HG03439 (cell line): ENCODE results near the gene PAK1.
"Not testable (repeated sequence)": the region's sequence is repeated elsewhere in the genome, so short reads cannot be mapped to it uniquely, and the experiment has no call there.

ENCODE experiments used
- ATAC-seq: cut with Tn5 transposase; IDR thresholded peaks from one replicate; pipeline ENCODE4 v1.9.1; 2021; ENCODE audit warnings: mild to moderate bottlenecking, moderate library complexity; ENCODE audit not compliant: unreplicated experiment

The PAK1 gene

DNA sequence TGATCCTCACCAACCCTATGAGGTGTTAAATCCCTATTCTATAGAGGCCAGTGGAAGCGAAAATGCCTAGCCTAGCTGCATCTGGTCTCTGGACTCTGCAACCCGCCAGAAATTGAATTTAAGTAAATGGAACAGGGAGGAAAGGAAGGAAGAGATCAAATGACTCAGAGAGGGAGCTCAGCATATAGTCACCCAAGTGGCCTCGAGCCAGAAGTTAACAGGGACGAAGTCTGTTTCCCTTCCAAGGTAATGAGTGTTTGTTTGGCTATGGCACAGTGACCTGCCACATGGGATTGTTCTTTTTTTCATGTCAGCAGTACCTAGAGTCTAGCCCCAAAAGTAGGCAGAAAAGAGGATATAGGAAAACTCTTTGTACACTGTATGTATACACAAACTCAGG, 66.3 kb downstream of the PAK1 start:
- ATAC-seq = no peak

DNA sequence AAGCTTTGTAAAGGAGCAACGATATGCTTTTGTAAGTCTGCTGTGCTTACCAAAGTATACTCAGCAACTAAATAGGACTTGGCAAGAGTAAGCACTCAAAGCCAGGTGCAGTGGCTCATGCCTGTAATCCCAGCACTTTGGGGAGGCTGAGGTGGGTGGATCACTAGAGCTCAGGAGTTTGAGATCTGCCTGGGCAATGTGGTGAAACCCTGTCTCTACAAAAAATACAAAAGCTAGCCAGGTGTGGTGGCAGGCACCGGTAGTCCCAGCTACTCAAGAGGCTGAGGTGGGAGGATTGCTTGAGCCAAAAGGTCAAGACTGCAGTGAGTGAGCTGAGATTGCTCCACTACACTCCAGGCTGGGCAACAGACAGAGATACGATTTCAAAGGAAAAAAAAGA, 67.5 kb downstream of the PAK1 start:
- no peak for ATAC-seq

DNA sequence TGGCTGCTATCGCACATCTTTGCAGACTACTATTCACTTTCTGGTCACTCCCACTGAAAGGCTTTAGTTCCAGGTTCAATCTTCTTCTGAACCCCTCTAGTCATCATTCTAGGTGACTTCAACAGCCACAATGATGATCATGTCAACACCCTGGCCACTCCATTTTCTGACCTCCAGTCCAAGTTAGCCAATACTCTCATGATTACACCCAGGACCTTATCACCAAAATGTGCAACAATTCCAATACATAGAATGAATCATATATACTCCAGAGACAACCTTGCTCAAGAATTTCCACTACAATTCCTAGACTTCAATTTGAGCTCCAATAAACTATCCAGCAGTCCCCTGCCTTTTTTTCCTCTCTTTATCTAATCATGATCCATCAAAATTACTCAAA, 70.7 kb downstream of the PAK1 start:
- ATAC-seq = no peak

GRCh38 chr11:77402218-77402556, 71.7 kb downstream of the PAK1 start:
- ATAC-seq = no peak

DNA sequence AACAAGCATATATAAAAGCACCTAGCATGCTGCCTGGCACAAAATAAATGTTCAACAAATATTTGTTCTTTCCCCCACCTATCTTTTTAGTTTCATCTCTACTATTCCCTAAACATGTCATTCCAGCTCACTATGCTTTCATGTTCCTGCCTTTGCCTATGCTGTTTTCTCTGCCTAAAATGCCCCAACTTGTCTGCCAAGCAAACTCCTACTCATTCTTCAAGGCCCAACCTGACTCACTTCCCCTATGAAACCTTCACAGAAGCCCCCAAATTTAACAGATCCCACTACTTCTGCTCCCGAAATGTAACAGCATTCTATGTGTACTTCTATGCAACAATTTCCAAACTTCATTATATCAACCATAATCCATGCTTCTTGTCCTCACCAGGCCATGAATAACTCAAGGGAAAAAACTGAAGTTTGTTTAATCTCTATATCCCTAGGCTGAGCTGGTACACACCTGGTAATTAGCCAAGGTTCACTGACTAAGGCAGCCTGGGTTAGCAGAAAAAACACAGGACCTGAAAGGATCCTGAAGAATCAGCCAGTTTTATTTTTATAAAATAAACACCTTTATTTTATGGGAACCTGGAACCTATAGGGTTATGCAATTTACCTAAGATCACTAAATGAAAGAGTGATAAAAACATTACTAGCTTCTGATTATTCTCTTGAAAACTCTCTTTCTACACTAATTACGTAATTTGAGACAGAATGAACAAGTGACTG, 72.2 kb downstream of the PAK1 start:
- no peak for ATAC-seq

GRCh38 chr11:77400775-77401449, 73.0 kb downstream of the PAK1 start:
- ATAC-seq = no peak

DNA sequence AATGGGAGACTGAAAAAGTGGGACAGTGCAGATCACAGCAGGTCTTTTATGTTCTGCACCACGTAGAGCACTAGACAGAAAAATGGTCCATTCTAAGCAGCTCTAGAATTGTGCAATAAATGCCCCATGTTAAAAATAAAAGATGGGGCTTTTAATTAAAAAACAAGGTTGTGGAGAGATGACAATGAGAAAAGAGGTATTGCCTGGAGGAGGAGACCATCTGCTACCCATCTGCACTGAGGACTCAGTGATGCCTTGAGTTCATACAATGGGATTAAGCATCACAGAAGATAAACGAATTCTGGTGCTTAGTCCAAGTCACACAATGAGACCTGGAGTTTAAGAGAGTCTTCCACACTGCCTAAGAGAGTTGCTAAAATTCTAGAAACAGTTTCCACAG, 73.6 kb downstream of the PAK1 start:
- no peak for ATAC-seq

- ATAC-seq = no peak
Observed at GRCh38 chr11:77397631-77398030, 76.3 kb downstream of the PAK1 start.

DNA sequence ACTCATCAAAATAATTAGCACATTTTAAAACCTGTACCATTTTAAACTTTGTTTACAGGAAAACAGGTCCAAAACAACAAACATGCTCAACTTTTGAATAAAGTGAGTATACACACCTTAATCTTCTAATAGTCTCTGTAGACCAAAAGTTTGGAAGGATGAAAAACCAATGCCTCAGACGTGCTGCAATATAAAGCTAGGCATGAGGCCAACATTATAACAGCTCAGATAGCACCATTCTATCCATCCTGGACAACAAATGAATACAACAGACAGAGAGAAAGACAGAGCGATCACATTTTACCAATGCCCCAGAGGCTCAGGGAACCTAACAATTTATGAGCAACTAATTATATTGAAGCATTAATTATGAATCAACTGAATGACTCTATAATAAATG, 77.0 kb downstream of the PAK1 start:
- ATAC-seq = no peak

- no peak for ATAC-seq
Observed at GRCh38 chr11:77396305-77396704, 77.6 kb downstream of the PAK1 start.

DNA sequence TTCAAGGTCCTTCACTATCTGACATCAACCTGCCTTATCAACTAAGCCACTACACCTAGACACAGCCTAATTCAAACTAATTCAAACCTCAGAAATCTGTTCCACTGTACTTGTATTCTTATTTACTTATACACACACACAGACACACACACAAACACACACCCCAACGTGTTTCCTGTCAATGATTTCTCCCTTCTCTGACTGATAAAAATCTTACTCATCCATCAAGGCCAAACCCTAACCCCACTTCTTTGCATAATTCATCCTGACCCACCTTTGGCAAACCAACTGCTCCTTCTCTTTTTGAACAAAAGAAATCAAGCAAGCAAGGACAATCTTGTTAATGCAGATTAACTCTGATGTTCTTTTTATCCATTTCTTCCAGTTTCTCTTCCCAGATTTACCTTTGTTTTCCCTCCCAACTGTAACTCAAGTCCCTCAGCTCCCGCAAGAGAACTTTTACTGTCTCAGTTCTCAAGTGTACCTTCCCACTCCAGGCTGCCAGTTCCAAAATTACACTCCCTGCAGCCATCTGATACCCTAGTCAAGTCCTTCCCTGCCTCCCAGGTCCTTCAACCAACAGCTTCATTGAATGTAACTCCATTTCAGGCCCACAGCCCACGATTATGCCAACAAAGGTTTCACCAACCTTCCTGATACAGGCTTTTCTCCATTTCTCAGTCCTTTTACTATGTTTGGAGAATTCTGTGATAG, 78.3 kb downstream of the PAK1 start:
- ATAC-seq = no peak

GRCh38 chr11:77392842-77393241, 81.1 kb downstream of the PAK1 start:
- ATAC-seq = no peak

GRCh38 chr11:77387701-77388100, 86.2 kb downstream of the PAK1 start:
- ATAC-seq = no peak

- ATAC-seq = no peak
Observed at GRCh38 chr11:77386178-77386577, 87.7 kb downstream of the PAK1 start.

GRCh38 chr11:77385255-77385771, 88.6 kb downstream of the PAK1 start:
- not testable (repeated sequence) for ATAC-seq

GRCh38 chr11:77384571-77384970, 89.3 kb downstream of the PAK1 start:
- ATAC-seq = no peak

DNA sequence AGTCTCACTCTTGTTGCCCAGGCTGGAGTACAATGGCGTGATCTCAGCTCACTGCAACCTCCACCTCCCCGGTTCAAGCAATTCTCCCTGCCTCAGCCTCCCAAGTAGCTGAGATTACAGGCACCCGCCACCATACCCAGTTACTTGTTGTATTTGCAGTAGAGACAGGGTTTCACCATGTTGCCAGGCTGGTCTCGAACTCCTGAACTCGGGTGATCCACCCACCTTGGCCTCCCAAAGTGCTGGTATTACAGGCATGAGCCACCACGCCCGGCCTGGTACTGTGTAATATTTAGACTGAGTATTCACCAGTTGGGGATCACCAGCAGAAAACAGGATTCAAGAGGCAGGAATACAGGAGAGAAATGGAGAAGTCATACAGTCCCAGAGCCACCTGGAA, 90.5 kb downstream of the PAK1 start:
- not testable (repeated sequence) for ATAC-seq

DNA sequence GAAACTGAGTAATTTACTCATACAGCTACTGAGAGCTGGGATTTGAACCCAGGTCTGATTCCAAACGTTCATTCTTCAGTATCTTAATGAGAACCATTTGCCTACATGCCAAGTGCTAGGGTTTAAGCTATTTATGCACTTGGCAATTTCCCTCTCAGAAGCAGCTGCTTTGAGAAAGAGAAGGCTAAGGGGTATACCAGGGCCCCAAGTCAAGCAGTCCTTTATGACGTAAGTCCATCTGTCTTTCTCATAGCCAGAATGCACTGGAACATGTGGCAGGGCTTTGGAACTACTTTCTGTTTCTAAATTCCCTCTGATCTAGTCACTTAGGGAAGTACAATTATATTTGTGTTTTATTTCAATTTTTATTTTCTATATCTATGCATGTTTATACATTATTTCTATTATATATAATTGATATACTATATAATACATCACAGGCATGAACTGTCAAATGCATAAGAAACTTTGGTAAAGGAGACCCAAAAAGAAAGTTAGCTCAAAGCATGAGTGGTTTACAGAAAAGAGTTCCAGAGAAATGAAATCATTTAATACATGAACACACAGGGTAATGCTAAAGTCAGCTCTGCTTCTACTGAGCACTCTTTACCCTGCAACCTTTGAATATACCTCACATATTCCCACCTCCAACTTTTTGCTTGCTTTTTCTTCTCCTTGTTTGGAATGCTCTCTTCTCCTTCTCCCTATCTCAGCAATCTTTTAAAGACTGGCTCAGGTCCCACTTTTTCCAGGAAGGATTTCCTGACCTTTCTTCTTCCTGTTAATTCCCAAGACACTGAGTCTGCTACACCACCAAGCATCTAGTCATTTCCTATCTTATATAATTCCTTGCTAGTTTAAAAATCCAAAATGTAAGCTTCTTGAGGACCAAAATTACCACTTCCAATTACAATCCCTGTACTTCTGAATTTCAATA, 91.9 kb downstream of the PAK1 start:
- no peak for ATAC-seq

DNA sequence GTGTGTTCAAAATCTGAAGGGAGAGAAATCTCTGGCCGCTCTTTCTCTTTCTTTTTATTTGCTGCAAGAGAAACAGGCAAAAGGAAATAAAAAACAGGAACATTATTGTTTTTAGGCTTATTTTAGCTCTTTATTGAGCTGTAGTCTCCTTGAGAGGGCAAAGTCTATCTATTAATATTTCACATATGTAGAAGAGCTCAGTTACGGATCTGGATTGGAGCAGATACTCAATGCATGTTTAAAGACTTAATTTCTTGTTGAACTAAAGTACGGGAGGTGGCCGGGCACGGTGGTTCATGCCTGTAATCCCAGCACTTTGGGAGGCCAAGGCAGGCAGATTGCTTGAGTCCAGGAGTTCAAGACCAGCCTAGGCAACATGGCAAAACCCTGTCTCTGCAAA, 94.0 kb downstream of the PAK1 start:
- ATAC-seq = no peak

- ATAC-seq = no peak
Observed at GRCh38 chr11:77379253-77379652, 94.6 kb downstream of the PAK1 start.

- ATAC-seq = no peak
Observed at GRCh38 chr11:77377734-77378133, 96.2 kb downstream of the PAK1 start.
